WI38 (cell line): ENCODE measurements around the gene SERPINB4.

ENCODE experiments used
- H3K4me3 ChIP-seq: 2 replicates; pipeline ENCODE4 v1.5.1; 2011; ENCODE audit warnings: low read depth, mild to moderate bottlenecking, control low read depth, low read length
- CTCF ChIP-seq: IDR thresholded peaks from 2 replicates; pipeline ENCODE4 v1.5.1; 2012; ENCODE audit warnings: low read depth, mild to moderate bottlenecking, control low read depth, low read length

The SERPINB4 gene

GRCh38 chr18:63596964-63597363 is 47.1 kb downstream of the SERPINB4 start:
- no peak for TF ChIP-seq CTCF

GRCh38 chr18:63592471-63592870 is 51.6 kb downstream of the SERPINB4 start:
- no peak overlapping the region for H3K4me3 ChIP-seq
- TF ChIP-seq CTCF: no peak

More at GRCh38 chr18:63596964-63597363, 47.1 kb downstream of the SERPINB4 start:
- H3K4me3 ChIP-seq: no peak overlapping the region

- no peak overlapping the region for H3K4me3 ChIP-seq
- TF ChIP-seq CTCF: no peak
Observed at GRCh38 chr18:63591725-63592124, 52.3 kb downstream of the SERPINB4 start.

GRCh38 chr18:63590966-63591695 is 52.9 kb downstream of the SERPINB4 start:
- TF ChIP-seq CTCF: no peak
- H3K4me3 ChIP-seq: no peak overlapping the region

GRCh38 chr18:63590373-63590772 is 53.7 kb downstream of the SERPINB4 start:
- H3K4me3 ChIP-seq: no peak overlapping the region
- TF ChIP-seq CTCF: no peak

- TF ChIP-seq CTCF: no peak
Observed at GRCh38 chr18:63588909-63589308, 55.1 kb downstream of the SERPINB4 start.

More at GRCh38 chr18:63588909-63589308, 55.1 kb downstream of the SERPINB4 start:
- no peak overlapping the region for H3K4me3 ChIP-seq
